ENCODE data around the gene HEMK1. TPM values are rescaled to one million over a fixed set of nuclear protein-coding genes. Genes with fewer than 3 reads are reported as not detected.

Gene HEMK1
- total and polyA plus RNA-seq, 4 donors, result 3.7 to 9.5 (median 8.9) TPM

DNA sequence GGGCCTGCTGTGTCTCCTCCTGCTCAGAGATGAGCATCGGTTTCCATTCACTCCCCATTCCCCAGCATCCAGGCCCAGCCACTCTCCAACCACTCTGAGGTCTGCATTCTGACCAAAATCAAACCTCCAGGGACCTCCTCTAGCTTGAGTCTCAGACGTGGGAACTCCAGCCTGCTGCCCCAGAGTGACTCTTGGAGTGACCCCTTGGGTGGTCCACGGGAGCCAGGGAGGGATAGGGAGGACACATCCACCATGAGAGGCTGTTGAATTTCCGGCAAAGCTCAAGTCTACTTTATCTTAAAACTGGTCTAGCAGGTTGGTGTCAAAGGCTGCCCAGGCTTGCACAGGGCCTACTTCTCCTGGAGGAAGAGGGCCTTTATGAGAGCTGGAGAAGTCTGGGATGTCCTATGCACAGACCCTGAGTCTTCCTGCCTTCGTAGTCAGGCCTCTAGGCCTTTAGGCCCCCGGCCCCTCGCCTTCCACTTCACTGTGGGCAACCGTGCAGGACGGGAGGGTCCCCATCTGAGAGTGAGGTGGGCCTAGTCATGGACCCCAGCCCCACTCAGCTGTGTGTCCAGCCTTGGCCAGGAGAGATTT lies 33.4 kb downstream of the HEMK1 start:
- Histone ChIP-seq H3K36me3 (ENCODE audit: control insufficient read depth in 4 of 4, insufficient read depth in 3 of 4, low read depth in 1 of 4, low read length in 3 of 4) (peaks cover 9 to 15% (median 11%) of the 10 kb centered on the region in 4 donors), H3K9ac (ENCODE audit: low read depth in 1 of 2, low read length in 2 of 2) (peak overlapping the region in 1 of 2 donors; percentile 4), H3K4me3 (ENCODE audit: low read depth in 1 of 3, low read length in 3 of 3) (no peak overlapping the region), H3K9me3 (ENCODE audit: control insufficient read depth in 4 of 4, low read length in 3 of 4) (no peaks in the 10 kb centered on the region), H3K4me1 (ENCODE audit: control insufficient read depth in 4 of 4, insufficient read depth in 4 of 4, low read length in 3 of 4) (peaks cover 33 to 88% (median 74%) of the 10 kb centered on the region in 4 donors), H3K27me3 (ENCODE audit: control insufficient read depth in 4 of 4, insufficient read depth in 4 of 4, low read length in 3 of 4) (no peaks in the 10 kb centered on the region), H3K27ac (ENCODE audit: low read depth in 1 of 2, low read length in 2 of 2) (peak overlapping the region; percentile 94 to 98)
- 85% methylated on average over 9 of the region's 9 CpGs for WGBS
- DNase-seq (ENCODE audit: low spot score), result no peak
- TF ChIP-seq, protein P1, sequence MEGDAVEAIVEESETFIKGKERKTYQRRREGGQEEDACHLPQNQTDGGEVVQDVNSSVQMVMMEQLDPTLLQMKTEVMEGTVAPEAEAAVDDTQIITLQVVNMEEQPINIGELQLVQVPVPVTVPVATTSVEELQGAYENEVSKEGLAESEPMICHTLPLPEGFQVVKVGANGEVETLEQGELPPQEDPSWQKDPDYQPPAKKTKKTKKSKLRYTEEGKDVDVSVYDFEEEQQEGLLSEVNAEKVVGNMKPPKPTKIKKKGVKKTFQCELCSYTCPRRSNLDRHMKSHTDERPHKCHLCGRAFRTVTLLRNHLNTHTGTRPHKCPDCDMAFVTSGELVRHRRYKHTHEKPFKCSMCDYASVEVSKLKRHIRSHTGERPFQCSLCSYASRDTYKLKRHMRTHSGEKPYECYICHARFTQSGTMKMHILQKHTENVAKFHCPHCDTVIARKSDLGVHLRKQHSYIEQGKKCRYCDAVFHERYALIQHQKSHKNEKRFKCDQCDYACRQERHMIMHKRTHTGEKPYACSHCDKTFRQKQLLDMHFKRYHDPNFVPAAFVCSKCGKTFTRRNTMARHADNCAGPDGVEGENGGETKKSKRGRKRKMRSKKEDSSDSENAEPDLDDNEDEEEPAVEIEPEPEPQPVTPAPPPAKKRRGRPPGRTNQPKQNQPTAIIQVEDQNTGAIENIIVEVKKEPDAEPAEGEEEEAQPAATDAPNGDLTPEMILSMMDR (IDR thresholded peaks at IDR 0.05; ENCODE audit: low read depth, low read length, missing input control), result no peak
- TF ChIP-seq JUND (IDR thresholded peaks at IDR 0.05) (no peak), RXRA (IDR thresholded peaks at IDR 0.05) (no peak), EGR1 (IDR thresholded peaks at IDR 0.05; ENCODE audit: low read depth in 2 of 2) (no peak), FOXA2 (IDR thresholded peaks at IDR 0.05) (no peak), TAF1 (conservative IDR thresholded peaks at IDR 0.05) (no peak), FOXA1 (IDR thresholded peaks at IDR 0.05) (no peak), NR2F2 (IDR thresholded peaks at IDR 0.05) (no peak), MAX (IDR thresholded peaks at IDR 0.05) (no peak), RAD21 (IDR thresholded peaks at IDR 0.05) (no peak), HNF4G (IDR thresholded peaks at IDR 0.05) (no peak)
- TF ChIP-seq, protein P2, sequence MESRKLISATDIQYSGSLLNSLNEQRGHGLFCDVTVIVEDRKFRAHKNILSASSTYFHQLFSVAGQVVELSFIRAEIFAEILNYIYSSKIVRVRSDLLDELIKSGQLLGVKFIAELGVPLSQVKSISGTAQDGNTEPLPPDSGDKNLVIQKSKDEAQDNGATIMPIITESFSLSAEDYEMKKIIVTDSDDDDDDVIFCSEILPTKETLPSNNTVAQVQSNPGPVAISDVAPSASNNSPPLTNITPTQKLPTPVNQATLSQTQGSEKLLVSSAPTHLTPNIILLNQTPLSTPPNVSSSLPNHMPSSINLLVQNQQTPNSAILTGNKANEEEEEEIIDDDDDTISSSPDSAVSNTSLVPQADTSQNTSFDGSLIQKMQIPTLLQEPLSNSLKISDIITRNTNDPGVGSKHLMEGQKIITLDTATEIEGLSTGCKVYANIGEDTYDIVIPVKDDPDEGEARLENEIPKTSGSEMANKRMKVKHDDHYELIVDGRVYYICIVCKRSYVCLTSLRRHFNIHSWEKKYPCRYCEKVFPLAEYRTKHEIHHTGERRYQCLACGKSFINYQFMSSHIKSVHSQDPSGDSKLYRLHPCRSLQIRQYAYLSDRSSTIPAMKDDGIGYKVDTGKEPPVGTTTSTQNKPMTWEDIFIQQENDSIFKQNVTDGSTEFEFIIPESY (IDR thresholded peaks at IDR 0.05), result no peak

GRCh38 chr3:50603261-50604109 lies 34.2 kb downstream of the HEMK1 start:
- H3K36me3 ChIP-seq (ENCODE audit: control insufficient read depth in 4 of 4, insufficient read depth in 3 of 4, low read depth in 1 of 4, low read length in 3 of 4), result peaks cover 9 to 23% (median 16%) of the 10 kb centered on the region in 4 donors
- 71% methylated on average over 4 of the region's 4 CpGs for WGBS
- H3K9me3 ChIP-seq (ENCODE audit: control insufficient read depth in 4 of 4, low read length in 3 of 4), result no peaks in the 10 kb centered on the region
- H3K27me3 ChIP-seq (ENCODE audit: control insufficient read depth in 4 of 4, insufficient read depth in 4 of 4, low read length in 3 of 4), result no peaks in the 10 kb centered on the region
- TF ChIP-seq HNF4A (conservative IDR thresholded peaks at IDR 0.05), result no peak
- TF ChIP-seq SP1 (IDR thresholded peaks at IDR 0.05), result no peak
- no peak for TF ChIP-seq RXRA (IDR thresholded peaks at IDR 0.05)
- TF ChIP-seq HNF4G (IDR thresholded peaks at IDR 0.05), result no peak
- no peak for TF ChIP-seq FOXA2 (IDR thresholded peaks at IDR 0.05)
- no peak for TF ChIP-seq RAD21 (IDR thresholded peaks at IDR 0.05)
- no peak for TF ChIP-seq NR2F2 (IDR thresholded peaks at IDR 0.05)
- no peak overlapping the region for H3K4me3 ChIP-seq (ENCODE audit: low read depth in 1 of 3, low read length in 3 of 3)
- H3K27ac ChIP-seq (ENCODE audit: low read depth in 1 of 2, low read length in 2 of 2), result peak overlapping the region; percentile 94 to 98
- H3K9ac ChIP-seq (ENCODE audit: low read depth in 1 of 2, low read length in 2 of 2), result no peak overlapping the region
- no peak for DNase-seq (ENCODE audit: low spot score)
- peaks cover 33 to 96% (median 82%) of the 10 kb centered on the region in 4 donors for H3K4me1 ChIP-seq (ENCODE audit: control insufficient read depth in 4 of 4, insufficient read depth in 4 of 4, low read length in 3 of 4)

All from liver (tissue), 9 donors.